ENCODE measurements around the gene CERS2. TPM values are rescaled to one million over a fixed set of nuclear protein-coding genes. Genes with fewer than 3 reads are reported as not detected.

CERS2 gene
- total and polyA plus RNA-seq, 2 of the 13 experiments (the other 11 are each of a cell fraction or from before 2014, with no cell fraction given), result 269 to 298 TPM

GRCh38 chr1:150981177-150981804 lies 6.7 kb upstream of the CERS2 start (continued):
- TF ChIP-seq ZNF451 (CRISPR knock-in tag; IDR thresholded peaks at IDR 0.05), result no peak; the same call in 1 of the 2 replicates
- no peak for TF ChIP-seq ZNF615 (CRISPR knock-in tag; IDR thresholded peaks at IDR 0.05; ENCODE audit: borderline replicate concordance)
- no peak for TF ChIP-seq ZC3H13 (CRISPR knock-in tag; IDR thresholded peaks at IDR 0.05)
- TF ChIP-seq ZNF503 (CRISPR knock-in tag; IDR thresholded peaks at IDR 0.05), result no peak
- no peak for TF ChIP-seq ZNF224 (CRISPR knock-in tag; IDR thresholded peaks at IDR 0.05)
- TF ChIP-seq MTF2 (CRISPR knock-in tag; IDR thresholded peaks at IDR 0.05; ENCODE audit: borderline replicate concordance), result no peak
- TF ChIP-seq IKZF5 (CRISPR knock-in tag; IDR thresholded peaks at IDR 0.05), result peak; percentile 18
- TF ChIP-seq ZNF432 (CRISPR knock-in tag; IDR thresholded peaks at IDR 0.05; ENCODE audit: borderline replicate concordance), result no peak
- no peak for TF ChIP-seq NONO (IDR thresholded peaks at IDR 0.05)
- TF ChIP-seq NONO (CRISPR knock-in tag; conservative IDR thresholded peaks at IDR 0.05), result peak; percentile 38; the same call in 1 of the 2 replicates
- no peak for TF ChIP-seq TCF7L2 (IDR thresholded peaks at IDR 0.05; ENCODE audit: low read depth, low read length)
- no peak for TF ChIP-seq ZNF7 (CRISPR knock-in tag; IDR thresholded peaks at IDR 0.05)
- TF ChIP-seq HHEX (CRISPR knock-in tag; IDR thresholded peaks at IDR 0.05), result no peak
- TF ChIP-seq ARID2 (CRISPR knock-in tag; IDR thresholded peaks at IDR 0.05; ENCODE audit: borderline replicate concordance), result no peak
- TF ChIP-seq ZNF678 (CRISPR knock-in tag; IDR thresholded peaks at IDR 0.05), result no peak
- no peak for TF ChIP-seq ZSCAN30 (CRISPR knock-in tag; IDR thresholded peaks at IDR 0.05)
- TF ChIP-seq RORA (CRISPR knock-in tag; IDR thresholded peaks at IDR 0.05), result no peak
- TF ChIP-seq NFIB (CRISPR knock-in tag; IDR thresholded peaks at IDR 0.05; ENCODE audit: borderline replicate concordance), result no peak
- no peak for TF ChIP-seq ZNF572 (CRISPR knock-in tag; IDR thresholded peaks at IDR 0.05)
- TF ChIP-seq NAIF1 (CRISPR knock-in tag; IDR thresholded peaks at IDR 0.05; ENCODE audit: borderline replicate concordance), result no peak
- TF ChIP-seq PAXIP1 (CRISPR knock-in tag; conservative IDR thresholded peaks at IDR 0.05), result no peak
- TF ChIP-seq JUND (CRISPR knock-in tag; IDR thresholded peaks at IDR 0.05), result no peak
- no peak for TF ChIP-seq ISL2 (CRISPR knock-in tag; IDR thresholded peaks at IDR 0.05)
- TF ChIP-seq FOXP4 (CRISPR knock-in tag; IDR thresholded peaks at IDR 0.05), result peak; percentile 35
